Spinal cord (tissue), 10 donors: ENCODE data around the gene CYSTM1. TPM values are rescaled to one million over a fixed set of nuclear protein-coding genes. Genes with fewer than 3 reads are reported as not detected.
A peak's percentile ranks its signal among the peaks of the same experiment; 100 is the strongest.

Source experiments
- DNase-seq, 6 donors: peaks; one replicate each; pipeline versions ENCODE4 v3.0.0 to v3.0.0-alpha.2; 2013 to 2015; ENCODE audit warnings: low spot score in 6 of 6, low read depth in 4 of 6
- H3K27ac ChIP-seq: one replicate; pipeline ENCODE4 v1.5.1; 2013; ENCODE audit warnings: low read depth, low read length, control low read depth
- H3K27me3 ChIP-seq: one replicate; pipeline ENCODE4 v1.6.1; 2013; ENCODE audit warnings: low read length; ENCODE audit not compliant: control insufficient read depth, insufficient read depth
- H3K36me3 ChIP-seq: one replicate; pipeline ENCODE4 v1.6.1; 2013; ENCODE audit warnings: low read length; ENCODE audit not compliant: control insufficient read depth, insufficient read depth
- H3K4me1 ChIP-seq: one replicate; pipeline ENCODE4 v1.6.1; 2013; ENCODE audit warnings: low read length; ENCODE audit not compliant: control insufficient read depth, insufficient read depth
- H3K4me3 ChIP-seq: one replicate; pipeline ENCODE4 v1.5.1; 2013; ENCODE audit warnings: low read depth, low read length, control low read depth
- H3K9me3 ChIP-seq: one replicate; pipeline ENCODE4 v1.6.1; 2013; ENCODE audit warnings: low read length; ENCODE audit not compliant: control insufficient read depth, insufficient read depth
- WGBS: methylation state at CpG from one replicate; pipeline ENCODE4 v1.1.5; 2013; ENCODE audit warnings: missing lambda C conversion rate; ENCODE audit not compliant: insufficient coverage; 5-methylcytosine and 5-hydroxymethylcytosine counted together
- polyA plus RNA-seq, 2 donors: library from polyadenylated mRNA; unstranded; fragments of 120-200 nt; gene quantifications; one replicate each; pipeline ENCODE4 v1.2.1, GENCODE V29; 2013; ENCODE audit not compliant: insufficient read length in 2 of 2
- total RNA-seq, 2 donors: library from RNA; depleted of rRNA in 1 of 2; stranded (reverse); fragments of 120-200 nt in 1 of 2; fragments of >200 nt in 1 of 2; gene quantifications; one replicate each; pipeline versions ENCODE4 v1.2.3 to v1.2.4, GENCODE V29; 2013 to 2014
- donor health status: healthy.

CYSTM1 gene
- total and polyA plus RNA-seq, 4 donors: 12.7 to 42.0 (median 26.2) TPM

GRCh38 chr5:140215276-140215675, 40.3 kb downstream of the CYSTM1 start:
- H3K4me1 ChIP-seq: peaks cover 3% of the 10 kb centered on the region
- H3K36me3 ChIP-seq: no peaks in the 10 kb centered on the region
- H3K27ac ChIP-seq: no peak overlapping the region
- H3K9me3 ChIP-seq: no peaks in the 10 kb centered on the region
- 100% methylated on average over 1 of the region's 1 CpG for WGBS
- H3K27me3 ChIP-seq: no peaks in the 10 kb centered on the region
- H3K4me3 ChIP-seq: no peak overlapping the region
- no peak for DNase-seq

GRCh38 chr5:140216478-140217074, 41.6 kb downstream of the CYSTM1 start:
- no peak overlapping the region for H3K27ac ChIP-seq

DNA sequence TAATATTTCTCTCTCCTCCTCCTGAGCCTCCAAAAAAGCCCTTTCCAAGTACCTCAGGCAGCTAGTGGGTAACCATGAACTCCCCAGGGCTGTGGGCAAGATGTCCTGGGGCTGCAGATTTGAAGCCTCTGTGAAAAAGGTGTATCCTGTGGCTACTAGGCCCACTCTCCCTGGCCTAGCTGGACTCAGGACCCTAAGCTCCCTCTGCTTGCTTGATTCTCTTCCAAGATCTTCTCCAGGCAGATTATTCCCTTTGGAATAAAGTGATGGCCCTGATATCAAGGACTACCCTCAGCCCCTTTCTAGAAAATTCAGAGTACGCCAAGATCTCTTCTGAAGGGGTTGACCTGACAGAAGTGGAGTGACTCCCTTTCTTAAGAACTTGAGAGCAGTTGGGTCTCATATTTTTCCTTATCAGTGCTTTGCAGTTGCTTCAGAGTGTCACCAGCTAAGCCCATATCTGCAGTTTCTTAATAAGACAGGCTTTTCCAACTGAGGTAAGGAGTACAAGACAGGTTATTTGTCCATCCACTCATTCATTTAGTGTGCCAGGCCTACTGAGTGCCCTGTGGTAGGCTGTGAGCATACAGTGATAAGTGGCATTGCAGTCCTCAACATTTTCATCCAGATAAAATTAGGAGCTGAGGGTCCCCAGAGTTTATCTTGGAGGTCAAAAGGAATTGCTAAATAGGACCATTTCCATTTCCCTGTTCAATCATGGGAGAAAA, 42.5 kb downstream of the CYSTM1 start:
- H3K27me3 ChIP-seq: no peaks in the 10 kb centered on the region
- DNase-seq: no peak
- no peak overlapping the region for H3K4me3 ChIP-seq
- no peaks in the 10 kb centered on the region for H3K9me3 ChIP-seq
- no peaks in the 10 kb centered on the region for H3K36me3 ChIP-seq
- peaks cover 8% of the 10 kb centered on the region for H3K4me1 ChIP-seq
- H3K27ac ChIP-seq: no peak overlapping the region
- WGBS: no CpG with 5 or more reads among the region's 1 CpG

More at GRCh38 chr5:140216478-140217074, 41.6 kb downstream of the CYSTM1 start:
- no peaks in the 10 kb centered on the region for H3K36me3 ChIP-seq
- H3K4me3 ChIP-seq: no peak overlapping the region
- H3K4me1 ChIP-seq: peaks cover 8% of the 10 kb centered on the region
- DNase-seq: no peak
- H3K27me3 ChIP-seq: no peaks in the 10 kb centered on the region
- 58% methylated on average over 2 of the region's 5 CpGs for WGBS
- no peaks in the 10 kb centered on the region for H3K9me3 ChIP-seq

DNA sequence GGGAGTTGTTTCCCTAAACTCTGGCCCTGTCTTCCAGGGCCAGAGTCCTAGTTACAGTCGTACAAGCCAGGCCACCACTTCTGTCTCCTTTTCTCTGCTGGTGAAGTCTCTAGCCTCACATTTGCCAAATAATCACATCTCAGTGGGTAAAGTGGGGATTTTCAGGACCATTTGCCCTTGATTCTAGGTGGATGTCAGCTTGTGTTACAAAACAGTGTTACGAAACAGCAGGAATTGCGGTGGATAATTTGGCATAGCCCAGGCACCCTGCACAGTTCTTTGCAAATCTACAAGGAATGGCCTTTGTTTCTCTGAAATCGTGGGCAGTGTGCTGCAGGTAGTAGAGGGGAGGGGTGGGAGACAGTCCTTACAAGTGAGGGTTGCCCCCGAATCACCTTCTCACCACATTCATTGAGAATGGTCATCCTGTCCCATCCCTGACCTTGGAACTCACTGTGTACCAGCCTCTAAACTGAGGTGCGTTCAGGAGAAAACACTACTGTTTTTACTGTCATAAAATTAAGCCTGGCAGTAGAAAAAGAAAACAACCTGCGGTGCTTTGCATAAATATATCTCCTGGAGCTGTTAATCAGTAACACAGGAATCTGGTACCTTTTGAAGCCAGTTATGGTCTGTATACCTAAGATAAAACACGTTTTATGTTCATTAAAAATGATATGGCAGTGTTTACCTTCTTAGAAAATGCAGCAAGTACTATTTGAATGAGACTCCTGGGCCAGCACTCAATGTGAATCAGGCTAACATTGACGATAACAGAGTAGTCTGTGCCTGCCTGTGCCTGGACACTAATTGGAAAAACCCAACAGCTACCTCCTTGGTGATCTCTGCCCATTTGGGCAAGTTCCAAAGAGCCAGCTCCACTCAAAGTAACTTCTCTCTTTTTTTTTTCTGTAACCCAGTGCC, 44.3 kb downstream of the CYSTM1 start:
- Histone ChIP-seq H3K4me1 (peaks cover 8% of the 10 kb centered on the region), H3K4me3 (no peak overlapping the region), H3K27ac (no peak overlapping the region), H3K36me3 (no peaks in the 10 kb centered on the region), H3K9me3 (no peaks in the 10 kb centered on the region), H3K27me3 (no peaks in the 10 kb centered on the region)
- peak in 2 of 6 donors; percentile 26 to 43 for DNase-seq
- WGBS: 64% methylated on average over 5 of the region's 9 CpGs

- Histone ChIP-seq H3K9me3 (no peaks in the 10 kb centered on the region), H3K36me3 (no peaks in the 10 kb centered on the region), H3K27ac (no peak overlapping the region), H3K4me3 (no peak overlapping the region), H3K27me3 (no peaks in the 10 kb centered on the region), H3K4me1 (peaks cover 8% of the 10 kb centered on the region)
- DNase-seq: no peak
- 50% methylated on average over 1 of the region's 3 CpGs for WGBS
These were observed 45.2 kb downstream of the CYSTM1 start for GRCh38 chr5:140220032-140220697.

DNA sequence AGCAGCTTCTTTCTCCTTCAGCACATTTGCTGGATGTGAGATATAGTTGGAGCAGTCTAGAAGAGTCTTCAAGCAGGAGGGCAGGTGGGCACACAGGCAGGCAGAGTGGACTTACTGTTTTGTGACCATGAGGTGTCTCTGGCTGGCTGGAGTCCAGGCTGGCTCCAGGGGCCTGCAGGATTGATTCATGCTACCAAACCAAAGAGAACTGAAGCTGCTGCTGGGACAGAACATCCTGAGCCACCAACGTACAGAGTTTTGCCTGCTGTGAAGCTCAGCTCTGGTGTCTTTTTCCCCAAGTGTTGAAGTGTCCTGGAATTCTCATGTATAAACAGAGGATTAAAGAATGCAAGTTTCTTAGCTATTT, 45.7 kb downstream of the CYSTM1 start:
- Histone ChIP-seq H3K4me1 (peaks cover 8% of the 10 kb centered on the region), H3K27ac (no peak overlapping the region), H3K36me3 (no peaks in the 10 kb centered on the region), H3K9me3 (no peaks in the 10 kb centered on the region), H3K4me3 (no peak overlapping the region), H3K27me3 (no peaks in the 10 kb centered on the region)
- WGBS: 63% methylated on average over 1 of the region's 1 CpG
- DNase-seq: no peak

DNA sequence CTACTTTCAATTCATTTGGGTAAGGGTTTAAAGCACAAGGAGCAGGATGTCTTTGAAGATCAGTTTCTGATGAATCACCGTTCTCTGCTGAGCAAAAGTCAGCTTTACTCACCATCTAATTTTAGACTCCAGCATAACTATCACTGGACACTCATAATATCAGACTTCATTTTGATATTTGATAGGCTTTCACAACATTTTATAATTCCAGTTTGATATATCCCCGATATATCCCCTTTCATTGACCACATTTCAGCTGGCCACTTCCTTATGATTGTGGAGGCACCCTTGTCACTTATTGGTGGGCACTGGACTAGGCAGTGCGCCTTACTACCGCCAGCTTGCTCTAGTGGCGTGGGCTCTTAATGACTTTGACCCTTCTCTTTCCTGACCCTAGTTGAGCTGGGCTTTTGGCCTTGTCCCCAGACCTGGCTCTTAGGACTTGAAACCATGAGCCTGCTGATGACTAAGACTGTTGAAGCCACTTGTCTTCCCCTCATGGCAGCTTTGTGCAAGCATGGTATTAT, 46.8 kb downstream of the CYSTM1 start:
- Histone ChIP-seq H3K36me3 (no peaks in the 10 kb centered on the region), H3K27me3 (no peaks in the 10 kb centered on the region), H3K27ac (no peak overlapping the region), H3K9me3 (no peaks in the 10 kb centered on the region), H3K4me3 (no peak overlapping the region), H3K4me1 (peaks cover 8% of the 10 kb centered on the region)
- WGBS: 93% methylated on average over 4 of the region's 5 CpGs
- DNase-seq: no peak

DNA sequence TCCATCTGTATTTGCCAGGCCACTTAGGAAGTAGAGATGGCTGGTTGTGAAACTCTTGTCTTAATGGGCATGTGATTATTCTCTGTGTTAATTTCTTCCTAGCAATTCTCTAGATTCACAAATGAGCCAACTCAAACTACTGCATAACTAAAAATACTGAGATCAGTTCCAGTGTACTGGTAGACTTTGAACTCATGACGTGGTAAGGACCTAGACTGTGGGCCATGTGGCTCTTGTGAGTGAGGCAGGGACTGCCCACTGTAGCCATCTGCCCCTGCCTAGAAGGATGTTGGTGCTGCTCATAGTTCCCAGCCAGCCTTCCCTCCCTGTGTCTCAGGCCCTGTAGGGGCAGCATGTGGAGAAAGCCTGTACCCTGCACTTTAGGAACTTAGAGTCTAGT, 47.4 kb downstream of the CYSTM1 start:
- WGBS: 100% methylated on average over 1 of the region's 1 CpG
- Histone ChIP-seq H3K4me3 (no peak overlapping the region), H3K4me1 (peaks cover 8% of the 10 kb centered on the region), H3K9me3 (no peaks in the 10 kb centered on the region), H3K27me3 (no peaks in the 10 kb centered on the region), H3K36me3 (no peaks in the 10 kb centered on the region), H3K27ac (no peak overlapping the region)
- no peak for DNase-seq

- no peaks in the 10 kb centered on the region for H3K9me3 ChIP-seq
- 77% methylated on average over 2 of the region's 3 CpGs for WGBS
- DNase-seq: no peak
- no peak overlapping the region for H3K27ac ChIP-seq
- H3K4me3 ChIP-seq: no peak overlapping the region
- H3K27me3 ChIP-seq: no peaks in the 10 kb centered on the region
- no peaks in the 10 kb centered on the region for H3K36me3 ChIP-seq
- H3K4me1 ChIP-seq: peaks cover 8% of the 10 kb centered on the region
These were observed 48.6 kb downstream of the CYSTM1 start for GRCh38 chr5:140223567-140223966.
